IMR-90 (cell line): ENCODE results near the gene BTD. TPM values are rescaled to one million over a fixed set of nuclear protein-coding genes. Genes with fewer than 3 reads are reported as not detected.
A peak's percentile ranks its signal among the peaks of the same experiment; 100 is the strongest.

Experiments used
- ATAC-seq: fragments of 200-7000 bp; cut with Tn5 transposase; 2 replicates; pipeline ENCODE4 v1.9.1; 2020; ENCODE audit warnings: low read depth, mild to moderate bottlenecking, moderate library complexity
- BruUV-seq: library from RNA; stranded (reverse); fragments of 400-500 nt; replicated peaks from 2 replicates; lab custom pipeline; 2021; lab: Mats Ljungman, UMichigan
- CTCF ChIA-PET: fragments of 300-600 bp; formaldehyde crosslinking; extraction: SDS; loops from one replicate; lab custom pipeline; 2021; ENCODE audit warnings: antibody characterized with exemption; lab: Yijun Ruan, JAX
- POLR2A ChIA-PET: fragments of 300-600 bp; sonication (Branson Sonifier 250); formaldehyde crosslinking; loops from one replicate; lab custom pipeline; 2022; ENCODE audit warnings: antibody characterized with exemption; ENCODE audit not compliant: unreplicated experiment; lab: Charles Lee
- DNase-seq: peaks from one replicate; pipeline ENCODE4 v3.0.0; 2013
- H2AFZ ChIP-seq: replicated peaks from 2 replicates; pipeline ENCODE3; 2013; ENCODE audit warnings: low read length, mild to moderate bottlenecking; ENCODE audit not compliant: poor library complexity
- H2AK5ac ChIP-seq: 2 replicates; pipeline ENCODE4 v1.6.1; 2013; ENCODE audit warnings: low read depth, low read length, inconsistent platforms
- H2AK9ac ChIP-seq: replicated peaks from 2 replicates; pipeline ENCODE3; 2013; ENCODE audit warnings: mild to moderate bottlenecking, low read depth, low read length, moderate library complexity; ENCODE audit not compliant: poor library complexity
- H2BK120ac ChIP-seq: 2 replicates; pipeline ENCODE4 v1.6.1; 2013; ENCODE audit warnings: low read depth, low read length, inconsistent platforms
- H2BK15ac ChIP-seq: 3 replicates; pipeline ENCODE4 v1.6.1; 2013; ENCODE audit warnings: low read depth, low read length, inconsistent platforms
- H2BK20ac ChIP-seq: 2 replicates; pipeline ENCODE4 v1.6.1; 2013; ENCODE audit warnings: low read depth, mild to moderate bottlenecking, inconsistent platforms, low read length, moderate library complexity
- H2BK5ac ChIP-seq: 2 replicates; pipeline ENCODE4 v1.6.1; 2013; ENCODE audit warnings: mild to moderate bottlenecking, low read depth, low read length, inconsistent platforms; ENCODE audit not compliant: poor library complexity, severe bottlenecking
- H3K14ac ChIP-seq: replicated peaks from 2 replicates; pipeline ENCODE4 v1.6.1; 2013; ENCODE audit warnings: low read depth, low read length, inconsistent platforms
- H3K18ac ChIP-seq: 2 replicates; pipeline ENCODE4 v1.6.1; 2013; ENCODE audit warnings: low read depth, low read length, control low read depth
- H3K23ac ChIP-seq: 2 replicates; pipeline ENCODE4 v1.6.1; 2013; ENCODE audit warnings: low read depth, low read length, inconsistent platforms
- H3K27ac ChIP-seq: 2 replicates; pipeline ENCODE4 v1.5.1; 2013; ENCODE audit warnings: mild to moderate bottlenecking, control low read depth, low read length; ENCODE audit not compliant: insufficient read depth
- H3K27me3 ChIP-seq: 2 replicates; pipeline ENCODE4 v1.6.1; 2013; ENCODE audit warnings: low read length; ENCODE audit not compliant: control insufficient read depth, insufficient read depth
- H3K36me3 ChIP-seq: 2 replicates; pipeline ENCODE4 v1.6.1; 2013; ENCODE audit warnings: low read length, mixed read lengths; ENCODE audit not compliant: control insufficient read depth, insufficient read depth
- H3K4ac ChIP-seq: 2 replicates; pipeline ENCODE4 v1.6.1; 2013; ENCODE audit warnings: low read depth, low read length, inconsistent platforms
- H3K4me1 ChIP-seq: 2 replicates; pipeline ENCODE4 v1.6.1; 2013; ENCODE audit warnings: low read length, mixed read lengths; ENCODE audit not compliant: control insufficient read depth, insufficient read depth
- H3K4me2 ChIP-seq: 2 replicates; pipeline ENCODE4 v1.6.1; 2013; ENCODE audit warnings: low read depth, mild to moderate bottlenecking, control low read depth, low read length, moderate library complexity
- H3K4me3 ChIP-seq: 2 replicates; pipeline ENCODE4 v1.5.1; 2013; ENCODE audit warnings: low read depth, mild to moderate bottlenecking, control low read depth, low read length, moderate library complexity; ENCODE audit not compliant: insufficient read depth
- H3K56ac ChIP-seq: 2 replicates; pipeline ENCODE4 v1.6.1; 2013; ENCODE audit warnings: low read length, inconsistent platforms; ENCODE audit not compliant: insufficient read depth; ENCODE audit errors: extremely low read depth
- H3K79me1 ChIP-seq, 2 experiments: 2 replicates each; pipeline ENCODE4 v1.6.1; 2013; ENCODE audit warnings: low read length in 2 of 2, inconsistent platforms in 1 of 2, low read depth in 1 of 2
- H3K9ac ChIP-seq: 2 replicates; pipeline ENCODE4 v1.6.1; 2013; ENCODE audit warnings: low read depth, low read length, control low read depth
- H3K9me1 ChIP-seq: 2 replicates; pipeline ENCODE4 v1.6.1; 2013; ENCODE audit warnings: low read length, inconsistent platforms; ENCODE audit not compliant: insufficient read depth
- H3K9me3 ChIP-seq: 2 replicates; pipeline ENCODE4 v1.6.1; 2013; ENCODE audit warnings: low read length; ENCODE audit not compliant: control insufficient read depth, insufficient read depth
- H4K20me1 ChIP-seq: 2 replicates; pipeline ENCODE4 v1.6.1; 2013; ENCODE audit warnings: low read length, inconsistent platforms; ENCODE audit not compliant: insufficient read depth
- H4K5ac ChIP-seq: 2 replicates; pipeline ENCODE4 v1.6.1; 2013; ENCODE audit warnings: mild to moderate bottlenecking, low read depth, low read length, control low read depth
- H4K8ac ChIP-seq, 2 experiments: 2 replicates each; pipeline ENCODE4 v1.6.1; 2013; ENCODE audit warnings: low read depth in 2 of 2, low read length in 2 of 2, control low read depth in 1 of 2, inconsistent platforms in 1 of 2
- H4K91ac ChIP-seq: 2 replicates; pipeline ENCODE4 v1.6.1; 2013; ENCODE audit warnings: low read depth, low read length, inconsistent platforms; ENCODE audit not compliant: insufficient read depth
- BHLHE40 ChIP-seq: fragments of 150-350 bp; IDR thresholded peaks from 2 replicates; pipeline ENCODE4 v1.6.1; 2016; ENCODE audit warnings: mild to moderate bottlenecking, low read depth, low read length
- CEBPB ChIP-seq: IDR thresholded peaks from 2 replicates; pipeline ENCODE4 v1.6.1; 2012; ENCODE audit warnings: low read depth, low read length, improper control_type of control experiment
- CTCF ChIP-seq: conservative IDR thresholded peaks from 2 replicates; pipeline ENCODE4 v1.5.1; 2012; ENCODE audit warnings: mild to moderate bottlenecking, low read depth, low read length, improper control_type of control experiment
- ELK1 ChIP-seq: fragments of 150-350 bp; IDR thresholded peaks from 2 replicates; pipeline ENCODE4 v1.6.1; 2016; ENCODE audit warnings: low read depth, mild to moderate bottlenecking, low read length, moderate library complexity, borderline replicate concordance
- MAZ ChIP-seq: IDR thresholded peaks from 2 replicates; pipeline ENCODE4 v1.6.1; 2012; ENCODE audit warnings: low read depth, mild to moderate bottlenecking, low read length, improper control_type of control experiment, moderate library complexity, borderline replicate concordance
- RCOR1 ChIP-seq: IDR thresholded peaks from 2 replicates; pipeline ENCODE4 v1.6.1; 2012; ENCODE audit warnings: mild to moderate bottlenecking, low read length, improper control_type of control experiment; ENCODE audit not compliant: insufficient replicate concordance
- RFX5 ChIP-seq: IDR thresholded peaks from 2 replicates; pipeline ENCODE4 v1.8.0; 2012; ENCODE audit warnings: low read depth, mild to moderate bottlenecking, low read length, moderate library complexity
- SMC3 ChIP-seq: fragments of 150-350 bp; IDR thresholded peaks from 2 replicates; pipeline ENCODE4 v1.6.1; 2016; ENCODE audit warnings: low read depth, mild to moderate bottlenecking, antibody characterized with exemption, low read length, moderate library complexity
- WGBS, 2 experiments: methylation state at CpG; one replicate each; pipeline versions ENCODE4 v1.1.5 to v1.1.7; 2013; ENCODE audit warnings: missing lambda C conversion rate in 2 of 2; ENCODE audit not compliant: insufficient read length in 1 of 2; ENCODE audit errors: extremely low coverage in 2 of 2; 5-methylcytosine and 5-hydroxymethylcytosine counted together
- dilution Hi-C: fragments of 300-500 bp; cut with HindIII; formaldehyde crosslinking; loops from one replicate; pipeline ENCODE4 v1.14.3; 2018; ENCODE audit warnings: low sequenced_read_pairs; ENCODE audit not compliant: unreplicated experiment
- in situ Hi-C: fragments of 300-500 bp; cut with MboI; formaldehyde crosslinking; loops from 3 replicates; pipeline ENCODE4 v1.14.3; 2019; ENCODE audit warnings: low sequenced_read_pairs, inconsistent platforms, mixed read lengths
- intact Hi-C: fragments of 100-400 bp; cut with micrococcal nuclease; formaldehyde crosslinking; loops from 2 replicates; pipeline ENCODE4 v1.10.0; 2022
- polyA plus RNA-seq, 3 experiments: library from polyadenylated mRNA; depleted of rRNA; stranded (reverse); fragments of >200 nt; gene quantifications; 2 replicates each; pipeline ENCODE4 v1.2.3, GENCODE V29; 2012; ENCODE audit warnings: low replicate concordance in 1 of 3
- total RNA-seq: library from RNA; depleted of rRNA; stranded (reverse); fragments of >200 nt; gene quantifications from 2 replicates; pipeline ENCODE4 v1.2.3, GENCODE V29; 2012

The BTD gene
- total and polyA plus RNA-seq, 2 of the 4 experiments (the other 2 are of a cell fraction) = 14.8 to 21.1 TPM

GRCh38 chr3:15638193-15638890 is 36.8 kb downstream of the BTD start:
- POLR2A ChIA-PET = no interaction called here
- peak overlapping the region; percentile 38; the same call in 1 of the 2 replicates for H3K18ac ChIP-seq
- no TSS peak for BruUV-seq
- peak overlapping the region; percentile 8; the same call in 1 of the 2 replicates for H3K4ac ChIP-seq
- H3K4me3 ChIP-seq = no peak overlapping the region
- H4K20me1 ChIP-seq = no peaks in the 10 kb centered on the region
- H2BK15ac ChIP-seq = peak overlapping the region; percentile 2; the same call in 2 of the 3 replicates
- CTCF ChIA-PET = no interaction called here
- H3K4me2 ChIP-seq = no peak overlapping the region
- H4K91ac ChIP-seq = peak overlapping the region; percentile 55
- H3K79me1 ChIP-seq = peaks cover 8 to 26% of the 10 kb centered on the region in 2 experiments; a peak in 3 of 4 replicates
- no peaks in the 10 kb centered on the region for H3K9me3 ChIP-seq
- TF ChIP-seq BHLHE40 (no peak), CEBPB (peak; percentile 85), RFX5 (no peak), SMC3 (no peak), ELK1 (no peak), RCOR1 (no peak), CTCF (no peak), MAZ (no peak)
- no peak overlapping the region for H2AFZ ChIP-seq
- H2BK120ac ChIP-seq = peak overlapping the region; percentile 78
- in situ Hi-C loops = loop anchor here (25.0 kb wide), 2 partner anchors 424 to 599 kb away; no protein-coding TSS in a partner anchor
- H3K4me1 ChIP-seq = peaks cover 25% of the 10 kb centered on the region
- dilution Hi-C loops = no loop called here
- H2BK20ac ChIP-seq = peak overlapping the region; percentile 77
- H2BK5ac ChIP-seq = peak overlapping the region; percentile 61
- H3K27me3 ChIP-seq = no peaks in the 10 kb centered on the region
- no peak overlapping the region; the same call in 1 of the 2 replicates for H2AK5ac ChIP-seq
- H4K8ac ChIP-seq = peak overlapping the region in 1 of 2 experiments; percentile 53; a peak in 2 of 4 replicates
- peak overlapping the region; percentile 8; the same call in 1 of the 2 replicates for H3K14ac ChIP-seq
- no peaks in the 10 kb centered on the region for H3K36me3 ChIP-seq
- no peak for ATAC-seq
- H3K9ac ChIP-seq = no peak overlapping the region
- no peak overlapping the region for H2AK9ac ChIP-seq
- intact Hi-C loops = loop anchor here (10.0 kb wide), 1 partner anchor 606 kb away; no protein-coding TSS in a partner anchor
- no peak overlapping the region for H3K56ac ChIP-seq
- peaks cover 15% of the 10 kb centered on the region for H3K9me1 ChIP-seq
- H3K27ac ChIP-seq = no peak overlapping the region
- WGBS, 2 experiments = no CpG with 5 or more reads among the region's 6 CpGs
- no peak overlapping the region for H3K23ac ChIP-seq
- DNase-seq = peak; percentile 57
- H4K5ac ChIP-seq = no peak overlapping the region; the same call in 1 of the 2 replicates
